K562 (cell line): ENCODE measurements around the gene PNPLA1. TPM values are rescaled to one million over a fixed set of nuclear protein-coding genes. Genes with fewer than 3 reads are reported as not detected.

Experiments
- ATAC-seq: fragments of 200-7000 bp; cut with Tn5 transposase; 3 replicates; pipeline ENCODE4 v1.9.1; 2020; ENCODE audit warnings: moderate library complexity
- BruUV-seq: library from RNA; stranded (reverse); fragments of 400-500 nt; replicated peaks from 2 replicates; lab custom pipeline; 2021; lab: Mats Ljungman, UMichigan
- CTCF ChIA-PET: fragments of 300-600 bp; formaldehyde crosslinking; extraction: SDS; loops from one replicate; lab custom pipeline; 2021; ENCODE audit warnings: low intra/inter-chr PET ratio; lab: Yijun Ruan, JAX
- POLR2A ChIA-PET: fragments of 300-600, 350-650 bp; sonication (Branson Sonifier 250); formaldehyde crosslinking; extraction: SDS; loops from one replicate; lab custom pipeline; 2021; ENCODE audit warnings: antibody characterized with exemption, inconsistent platforms; lab: Yijun Ruan, JAX
- DNase-seq, 4 experiments: peaks; one replicate each; pipeline versions ENCODE4 v3.0.0 to v3.0.0-alpha.2; 2011 to 2018; ENCODE audit warnings: low spot score in 3 of 4, mixed read lengths in 3 of 4; ENCODE audit errors: extremely low read depth in 1 of 4
- FAIRE-seq: peaks from 2 replicates; lab custom pipeline; 2011; peaks lifted over from hg19 to GRCh38; lab: Jason Lieb, UNC
- H2AFZ ChIP-seq: 2 replicates; pipeline ENCODE4 v1.6.0; 2011; ENCODE audit warnings: low read depth, low read length, control low read depth, inconsistent platforms
- H3K27ac ChIP-seq: fragments of 200-600 bp; 3 replicates; pipeline ENCODE4 v1.8.0; 2011; ENCODE audit warnings: low read depth, mild to moderate bottlenecking, control low read depth, inconsistent platforms, low read length, moderate library complexity, mixed read lengths; ENCODE audit errors: extremely low read depth
- H3K27me3 ChIP-seq, 2 experiments: fragments of 300-600 bp in 1 of 2; 2 replicates in 1 of 2; 3 replicates in 1 of 2; pipeline versions ENCODE4 v1.6.0 to v1.8.0; 2011; ENCODE audit warnings: inconsistent platforms in 2 of 2, low read length in 2 of 2, mild to moderate bottlenecking in 1 of 2, mixed read lengths in 1 of 2, moderate library complexity in 1 of 2; ENCODE audit not compliant: control insufficient read depth in 2 of 2, insufficient read depth in 2 of 2
- H3K36me3 ChIP-seq: fragments of 300-600 bp; 3 replicates; pipeline ENCODE4 v1.8.0; 2011; ENCODE audit warnings: mild to moderate bottlenecking, low read length, inconsistent platforms; ENCODE audit not compliant: control insufficient read depth, insufficient read depth
- H3K4me1 ChIP-seq, 2 experiments: fragments of 200-600 bp in 1 of 2; replicated peaks in 1 of 2; 2 replicates in 1 of 2; 3 replicates in 1 of 2; pipeline versions ENCODE4 v1.5.1 to v1.8.0; 2011; ENCODE audit warnings: inconsistent platforms in 2 of 2, low read length in 2 of 2, mild to moderate bottlenecking in 1 of 2, mixed read lengths in 1 of 2, moderate library complexity in 1 of 2; ENCODE audit not compliant: control insufficient read depth in 2 of 2, insufficient read depth in 2 of 2
- H3K4me2 ChIP-seq: 2 replicates; pipeline ENCODE4 v1.6.1; 2011; ENCODE audit warnings: low read length, control low read depth, inconsistent platforms, mixed read lengths; ENCODE audit not compliant: insufficient read depth
- H3K4me3 ChIP-seq: fragments of 200-600 bp; sonication (generic), shearing (Covaris generic); 2 replicates; pipeline ENCODE4 v1.5.1; 2016; ENCODE audit warnings: control low read depth, inconsistent platforms
- H3K79me2 ChIP-seq: fragments of 200-600 bp; 3 replicates; pipeline ENCODE4 v1.8.0; 2011; ENCODE audit warnings: low read length, inconsistent platforms; ENCODE audit not compliant: control insufficient read depth, insufficient read depth
- H3K9ac ChIP-seq, 2 experiments: 2 replicates each; pipeline versions ENCODE4 v1.6.0 to v1.6.1; 2011; ENCODE audit warnings: low read depth in 2 of 2, low read length in 2 of 2, control low read depth in 1 of 2, inconsistent platforms in 1 of 2, mild to moderate bottlenecking in 1 of 2, mixed read lengths in 1 of 2; ENCODE audit not compliant: insufficient read depth in 1 of 2
- H3K9me1 ChIP-seq: one replicate; pipeline ENCODE4 v1.6.0; 2011; ENCODE audit warnings: inconsistent platforms, mild to moderate bottlenecking, low read length, moderate library complexity; ENCODE audit not compliant: control insufficient read depth, insufficient read depth
- H3K9me3 ChIP-seq: replicated peaks from 2 replicates; pipeline ENCODE4 v1.5.1; 2011; ENCODE audit warnings: low read depth, low read length, inconsistent platforms; ENCODE audit not compliant: control insufficient read depth, insufficient read depth
- H4K20me1 ChIP-seq: replicated peaks from 2 replicates; pipeline ENCODE4 v1.6.1; 2011; ENCODE audit warnings: low read length, inconsistent platforms, mixed read lengths; ENCODE audit not compliant: control insufficient read depth, insufficient read depth
- BDP1 ChIP-seq: IDR thresholded peaks from 3 replicates; pipeline ENCODE4 v1.6.1; 2011; ENCODE audit not compliant: insufficient read length, insufficient read depth
- CHCHD3 ChIP-seq: fragments of 250-450 bp; sonication (Bioruptor Pico); IDR thresholded peaks from 2 replicates; pipeline ENCODE4 v2.1.2; 2022; ENCODE audit warnings: mild to moderate bottlenecking
- CTBP1 ChIP-seq: fragments of 450-650 bp; IDR thresholded peaks from 2 replicates; pipeline ENCODE4 v1.6.1; 2016; ENCODE audit warnings: borderline replicate concordance
- EP400 ChIP-seq: fragments of 450-650 bp; IDR thresholded peaks from 2 replicates; pipeline ENCODE4 v1.6.1; 2017; ENCODE audit warnings: antibody characterized with exemption, mild to moderate bottlenecking, moderate library complexity
- KAT8 ChIP-seq: fragments of 450-650 bp; IDR thresholded peaks from 2 replicates; pipeline ENCODE4 v1.6.1; 2016; ENCODE audit warnings: low read depth, mild to moderate bottlenecking
- KDM1A ChIP-seq, 2 experiments: fragments of 450-650 bp; IDR thresholded peaks; 2 replicates each; pipeline ENCODE4 v1.6.1; 2016; ENCODE audit warnings: mild to moderate bottlenecking in 2 of 2
- MED1 ChIP-seq: sonication (generic); formaldehyde crosslinking; IDR thresholded peaks from 2 replicates; pipeline ENCODE4 v1.8.1; 2023; ENCODE audit warnings: missing genetic modification reagents, borderline replicate concordance
- PRPF4 ChIP-seq: fragments of 200-400 bp; formaldehyde crosslinking; IDR thresholded peaks from one replicate; pipeline ENCODE4 v1.6.1; 2017; ENCODE audit warnings: low read length, low read depth, mild to moderate bottlenecking; ENCODE audit not compliant: insufficient read depth, poor library complexity, severe bottlenecking
- TAF15 ChIP-seq: fragments of 200-400 bp; formaldehyde crosslinking; IDR thresholded peaks from 2 replicates; pipeline ENCODE4 v1.6.1; 2017; ENCODE audit warnings: mild to moderate bottlenecking, low read depth, low read length, moderate library complexity
- ZFP1 ChIP-seq: fragments of 450-650 bp; formaldehyde crosslinking; IDR thresholded peaks from 2 replicates; pipeline ENCODE4 v1.4.0; 2020; ENCODE audit warnings: mild to moderate bottlenecking, mixed read lengths
- ZNF431 ChIP-seq: sonication (generic); formaldehyde crosslinking; IDR thresholded peaks from 2 replicates; pipeline ENCODE4 v1.8.0; 2022; ENCODE audit warnings: mild to moderate bottlenecking, missing genetic modification reagents
- ZNF436 ChIP-seq: fragments of 250-450, 450-650 bp; sonication (Bioruptor Pico); formaldehyde crosslinking; IDR thresholded peaks from 2 replicates; pipeline ENCODE4 v1.7.0; 2020; ENCODE audit warnings: mild to moderate bottlenecking
- WGBS: fragments of 100-300 bp; shearing (Covaris generic); methylation state at CpG from one replicate; pipeline ENCODE4 v1.1.6; 2016; ENCODE audit warnings: low coverage, mixed read lengths; ENCODE audit not compliant: insufficient coverage; ENCODE audit errors: missing lambda C conversion rate; 5-methylcytosine and 5-hydroxymethylcytosine counted together
- in situ Hi-C: fragments of 300-500 bp; cut with MboI; formaldehyde crosslinking; loops from 4 replicates; pipeline ENCODE4 v1.15.0; 2018; ENCODE audit warnings: inconsistent platforms, mixed read lengths
- intact Hi-C: fragments of 100-400 bp; cut with micrococcal nuclease; formaldehyde crosslinking; loops from 2 replicates; pipeline ENCODE4 v1.14.2; 2022
- polyA plus RNA-seq, 8 experiments: library from polyadenylated mRNA; depleted of rRNA in 4 of 8; stranded (reverse) in 5 of 8; unstranded in 3 of 8; fragments of >200 nt; fragmentation: Nextera tagmentation in 2 of 8; fragmentation: Illumina TruSeq in 1 of 8; extraction: Ambion mirVana in 2 of 8; extraction: Trizol in 1 of 8; gene quantifications; 2 replicates each; pipeline versions ENCODE4 v1.2.1 to v1.2.3, GENCODE V29; 2011 to 2014; ENCODE audit warnings: inconsistent platforms in 1 of 8, missing spikeins in 1 of 8
- total RNA-seq, 7 experiments: library from RNA; depleted of rRNA in 6 of 7; stranded (reverse); fragments of >200 nt in 6 of 7; fragmentation: Illumina TruSeq in 2 of 7; extraction: Trizol in 2 of 7; gene quantifications; 2 replicates each; pipeline versions ENCODE4 v1.2.1 to v1.2.3, GENCODE V29; 2011 to 2021; ENCODE audit warnings: low replicate concordance in 1 of 7
- TF ChIP-seq, protein P1 (sequence below): sonication (generic); formaldehyde crosslinking; IDR thresholded peaks from 2 replicates; pipeline ENCODE4 v1.8.1; 2023; ENCODE audit warnings: mild to moderate bottlenecking, missing genetic modification reagents
- TF ChIP-seq, protein P2 (sequence below): fragments of 250-450 bp; sonication (Bioruptor Pico); IDR thresholded peaks from 2 replicates; pipeline ENCODE4 v1.8.0; 2021; ENCODE audit warnings: moderate library complexity, mild to moderate bottlenecking, inconsistent platforms
- TF ChIP-seq, protein P3 (sequence below): fragments of 450-650 bp; IDR thresholded peaks from 2 replicates; pipeline ENCODE4 v1.6.1; 2016; ENCODE audit warnings: mild to moderate bottlenecking

PNPLA1 gene
- total and polyA plus RNA-seq, 9 of the 15 experiments (the other 6 are each of a cell fraction or from before 2014, with no cell fraction given): 0.04 to 0.27 (median 0.13) TPM; not detected in 2

DNA sequence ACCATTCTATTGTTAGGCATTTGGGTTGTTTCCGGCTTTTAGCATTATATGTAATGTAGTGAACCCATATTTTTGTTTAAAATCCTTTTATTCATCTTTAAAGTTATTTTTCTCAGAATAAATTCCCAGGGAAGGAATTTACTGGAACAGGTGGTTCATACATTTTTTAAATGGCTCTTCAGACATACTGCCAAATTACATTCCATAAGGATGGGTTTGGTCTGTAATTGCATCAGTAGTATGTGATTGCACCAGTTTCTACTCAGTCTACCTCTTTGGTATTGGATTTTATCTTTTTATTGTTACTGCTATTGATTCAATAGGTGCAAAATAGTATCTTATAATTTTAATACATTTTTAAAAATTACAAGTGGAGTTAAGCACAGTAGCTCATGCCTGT lies 46.2 kb upstream of the PNPLA1 start:
- POLR2A ChIA-PET: interaction anchor here (0.7 kb wide), 1 partner anchor 502 kb away, joined by 3 read pairs; no protein-coding TSS in a partner anchor
- DNase-seq: no peak
- Histone ChIP-seq H4K20me1 (no peaks in the 10 kb centered on the region), H3K27ac (no peak overlapping the region), H3K27me3 (no peaks in the 10 kb centered on the region), H3K4me2 (no peak overlapping the region), H3K79me2 (no peaks in the 10 kb centered on the region), H3K9ac (no peak overlapping the region), H3K9me3 (no peaks in the 10 kb centered on the region), H3K4me3 (no peak overlapping the region), H3K4me1 (peaks cover 5 to 27% of the 10 kb centered on the region in 2 experiments), H3K36me3 (peaks cover 40% of the 10 kb centered on the region; the same call in 2 of the 3 replicates), H3K9me1 (peaks cover 6% of the 10 kb centered on the region), H2AFZ (no peak overlapping the region)
- 95% methylated on average over 1 of the region's 1 CpG for WGBS
- FAIRE-seq: no peak
- BruUV-seq: no TSS peak
- in situ Hi-C loops: no loop called here
- CTCF ChIA-PET: no interaction called here
- no peak for ATAC-seq
- TF ChIP-seq, protein P1, sequence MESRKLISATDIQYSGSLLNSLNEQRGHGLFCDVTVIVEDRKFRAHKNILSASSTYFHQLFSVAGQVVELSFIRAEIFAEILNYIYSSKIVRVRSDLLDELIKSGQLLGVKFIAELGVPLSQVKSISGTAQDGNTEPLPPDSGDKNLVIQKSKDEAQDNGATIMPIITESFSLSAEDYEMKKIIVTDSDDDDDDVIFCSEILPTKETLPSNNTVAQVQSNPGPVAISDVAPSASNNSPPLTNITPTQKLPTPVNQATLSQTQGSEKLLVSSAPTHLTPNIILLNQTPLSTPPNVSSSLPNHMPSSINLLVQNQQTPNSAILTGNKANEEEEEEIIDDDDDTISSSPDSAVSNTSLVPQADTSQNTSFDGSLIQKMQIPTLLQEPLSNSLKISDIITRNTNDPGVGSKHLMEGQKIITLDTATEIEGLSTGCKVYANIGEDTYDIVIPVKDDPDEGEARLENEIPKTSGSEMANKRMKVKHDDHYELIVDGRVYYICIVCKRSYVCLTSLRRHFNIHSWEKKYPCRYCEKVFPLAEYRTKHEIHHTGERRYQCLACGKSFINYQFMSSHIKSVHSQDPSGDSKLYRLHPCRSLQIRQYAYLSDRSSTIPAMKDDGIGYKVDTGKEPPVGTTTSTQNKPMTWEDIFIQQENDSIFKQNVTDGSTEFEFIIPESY (CRISPR knock-in tag): no peak
- TF ChIP-seq ZNF431 (CRISPR knock-in tag) (no peak), EP400 (no peak), KAT8 (no peak), ZNF436 (CRISPR knock-in tag) (no peak), MED1 (CRISPR knock-in tag) (no peak), CTBP1 (no peak), CHCHD3 (no peak), TAF15 (no peak), BDP1 (no peak), KDM1A (IDR thresholded peaks at IDR 0.05) (no peak), ZFP1 (CRISPR knock-in tag) (no peak), PRPF4 (no peak)
- TF ChIP-seq, protein P2, sequence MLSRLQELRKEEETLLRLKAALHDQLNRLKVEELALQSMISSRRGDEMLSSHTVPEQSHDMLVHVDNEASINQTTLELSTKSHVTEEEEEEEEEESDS (CRISPR knock-in tag): no peak
- TF ChIP-seq, protein P3, sequence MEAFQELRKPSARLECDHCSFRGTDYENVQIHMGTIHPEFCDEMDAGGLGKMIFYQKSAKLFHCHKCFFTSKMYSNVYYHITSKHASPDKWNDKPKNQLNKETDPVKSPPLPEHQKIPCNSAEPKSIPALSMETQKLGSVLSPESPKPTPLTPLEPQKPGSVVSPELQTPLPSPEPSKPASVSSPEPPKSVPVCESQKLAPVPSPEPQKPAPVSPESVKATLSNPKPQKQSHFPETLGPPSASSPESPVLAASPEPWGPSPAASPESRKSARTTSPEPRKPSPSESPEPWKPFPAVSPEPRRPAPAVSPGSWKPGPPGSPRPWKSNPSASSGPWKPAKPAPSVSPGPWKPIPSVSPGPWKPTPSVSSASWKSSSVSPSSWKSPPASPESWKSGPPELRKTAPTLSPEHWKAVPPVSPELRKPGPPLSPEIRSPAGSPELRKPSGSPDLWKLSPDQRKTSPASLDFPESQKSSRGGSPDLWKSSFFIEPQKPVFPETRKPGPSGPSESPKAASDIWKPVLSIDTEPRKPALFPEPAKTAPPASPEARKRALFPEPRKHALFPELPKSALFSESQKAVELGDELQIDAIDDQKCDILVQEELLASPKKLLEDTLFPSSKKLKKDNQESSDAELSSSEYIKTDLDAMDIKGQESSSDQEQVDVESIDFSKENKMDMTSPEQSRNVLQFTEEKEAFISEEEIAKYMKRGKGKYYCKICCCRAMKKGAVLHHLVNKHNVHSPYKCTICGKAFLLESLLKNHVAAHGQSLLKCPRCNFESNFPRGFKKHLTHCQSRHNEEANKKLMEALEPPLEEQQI: no peak
- intact Hi-C loops: no loop called here
